ENCODE data around the gene LLCFC1. TPM values are rescaled to one million over a fixed set of nuclear protein-coding genes. Genes with fewer than 3 reads are reported as not detected.

Gene LLCFC1
- polyA plus RNA-seq, 1 of the 3 experiments (the other 2 are of a cell fraction) = not detected

- Histone ChIP-seq H3F3A (replicated peaks; ENCODE audit: insufficient read depth) (no peaks in the 10 kb centered on the region), H3K27ac (ENCODE audit: low read depth in 2 of 2, low read length in 1 of 2) (no peak overlapping the region), H3K4me2 (no peak overlapping the region), H3K79me2 (ENCODE audit: insufficient read depth) (no peaks in the 10 kb centered on the region), H3K36me3 (replicated peaks in 1 of 2; ENCODE audit: control insufficient read depth in 1 of 2, insufficient read depth in 2 of 2, low read length in 1 of 2) (no peaks in the 10 kb centered on the region), H3K9me3 (no peaks in the 10 kb centered on the region), H3K27me3 (ENCODE audit: insufficient read depth) (peaks cover 30% of the 10 kb centered on the region; the same call in 1 of the 2 replicates), H2AFZ (ENCODE audit: low read depth) (no peak overlapping the region), H3K9ac (no peak overlapping the region), H3K4me3 (ENCODE audit: low read depth in 2 of 2, low read length in 1 of 2) (no peak overlapping the region), H3K9me2 (no peaks in the 10 kb centered on the region), H3K4me1 (ENCODE audit: control insufficient read depth in 1 of 2, insufficient read depth in 2 of 2, low read depth in 1 of 2, low read length in 1 of 2) (no peaks in the 10 kb centered on the region), H4K20me1 (ENCODE audit: insufficient read depth) (no peaks in the 10 kb centered on the region)
- TF ChIP-seq PBX3 (IDR thresholded peaks at IDR 0.05) (no peak), TCF12 (IDR thresholded peaks at IDR 0.05) (no peak), REST (IDR thresholded peaks at IDR 0.05; ENCODE audit: low read depth, low read length) (no peak), IRF3 (IDR thresholded peaks at IDR 0.05; ENCODE audit: low read depth, low read length) (no peak), RFX5 (IDR thresholded peaks at IDR 0.05; ENCODE audit: low read length) (no peak), FOXM1 (IDR thresholded peaks at IDR 0.05; ENCODE audit: low read depth) (no peak), EZH2phosphoT487 (IDR thresholded peaks at IDR 0.05; ENCODE audit: borderline replicate concordance, low read depth) (no peak), TAF1 (IDR thresholded peaks at IDR 0.05; ENCODE audit: borderline replicate concordance, low read depth, low read length) (no peak), YY1 (IDR thresholded peaks at IDR 0.05; ENCODE audit: low read depth) (no peak)
- ChIA-PET CTCF (no interaction called here), POLR2A (no interaction called here)
- 10% methylated on average over 2 of the region's 2 CpGs for WGBS (ENCODE audit: low lambda C conversion rate)
- no peak for DNase-seq
Observed at GRCh38 chr7:142963993-142964392, 24.7 kb downstream of the LLCFC1 start.

- POLR2A ChIA-PET = no interaction called here
- TF ChIP-seq ZBTB33 (IDR thresholded peaks at IDR 0.05; ENCODE audit: borderline replicate concordance, low read depth) = no peak
- TF ChIP-seq RXRA (IDR thresholded peaks at IDR 0.05; ENCODE audit: borderline replicate concordance, low read depth) = no peak
- no peak for TF ChIP-seq MAX (IDR thresholded peaks at IDR 0.05; ENCODE audit: low read depth)
- no peak for TF ChIP-seq FOXJ3 (CRISPR knock-in tag; IDR thresholded peaks at IDR 0.05)
- no peak for TF ChIP-seq YY1 (IDR thresholded peaks at IDR 0.05; ENCODE audit: low read depth)
- TF ChIP-seq GABPA (IDR thresholded peaks at IDR 0.05; ENCODE audit: low read depth) = no peak
- no peak for TF ChIP-seq RCOR1 (IDR thresholded peaks at IDR 0.05; ENCODE audit: low read length)
- no peak for TF ChIP-seq EP300 (IDR thresholded peaks at IDR 0.05; ENCODE audit: borderline replicate concordance in 1 of 2, low read depth in 1 of 2, low read length in 1 of 2)
- TF ChIP-seq ELF1 (IDR thresholded peaks at IDR 0.05) = no peak
- no peak for TF ChIP-seq RAD21 (IDR thresholded peaks at IDR 0.05; ENCODE audit: low read length)
- no peak for TF ChIP-seq SMC3 (IDR thresholded peaks at IDR 0.05; ENCODE audit: low read depth, low read length)
- no peak for TF ChIP-seq MEF2A (IDR thresholded peaks at IDR 0.05; ENCODE audit: borderline replicate concordance, low read depth)
- TF ChIP-seq TCF12 (IDR thresholded peaks at IDR 0.05) = no peak
- TF ChIP-seq EZH2phosphoT487 (IDR thresholded peaks at IDR 0.05; ENCODE audit: borderline replicate concordance, low read depth) = no peak
Observed at GRCh38 chr7:142964502-142965246, 25.4 kb downstream of the LLCFC1 start.

More at GRCh38 chr7:142964502-142965246, 25.4 kb downstream of the LLCFC1 start:
- no peaks in the 10 kb centered on the region for H3K9me3 ChIP-seq
- H3K9ac ChIP-seq = no peak overlapping the region
- peaks cover 30% of the 10 kb centered on the region; the same call in 1 of the 2 replicates for H3K27me3 ChIP-seq (ENCODE audit: insufficient read depth)
- H3K9me2 ChIP-seq = no peaks in the 10 kb centered on the region
- no peak for DNase-seq
- H4K20me1 ChIP-seq (ENCODE audit: insufficient read depth) = no peaks in the 10 kb centered on the region
- no peaks in the 10 kb centered on the region for H3K4me1 ChIP-seq (ENCODE audit: control insufficient read depth in 1 of 2, insufficient read depth in 2 of 2, low read depth in 1 of 2, low read length in 1 of 2)
- CTCF ChIA-PET = interaction anchor here (0.6 kb wide), 1 partner anchor 332 kb away, joined by 3 read pairs; no protein-coding TSS in a partner anchor
- H3K36me3 ChIP-seq (replicated peaks in 1 of 2; ENCODE audit: control insufficient read depth in 1 of 2, insufficient read depth in 2 of 2, low read length in 1 of 2) = no peaks in the 10 kb centered on the region
- H3K4me2 ChIP-seq = no peak overlapping the region
- H3K79me2 ChIP-seq (ENCODE audit: insufficient read depth) = no peaks in the 10 kb centered on the region
- no peak overlapping the region for H3K27ac ChIP-seq (ENCODE audit: low read depth in 2 of 2, low read length in 1 of 2)
- 17% methylated on average over 6 of the region's 6 CpGs for WGBS (ENCODE audit: low lambda C conversion rate)
- no peaks in the 10 kb centered on the region for H3F3A ChIP-seq (replicated peaks; ENCODE audit: insufficient read depth)
- no peak overlapping the region for H3K4me3 ChIP-seq (ENCODE audit: low read depth in 2 of 2, low read length in 1 of 2)
- no peak overlapping the region for H2AFZ ChIP-seq (ENCODE audit: low read depth)
